ENCODE data around the gene TTC33. TPM values are rescaled to one million over a fixed set of nuclear protein-coding genes. Genes with fewer than 3 reads are reported as not detected.

The TTC33 gene
- total RNA-seq, 4 donors from 2014 or later = 6.4 to 67.3 (median 17.4) TPM

DNA sequence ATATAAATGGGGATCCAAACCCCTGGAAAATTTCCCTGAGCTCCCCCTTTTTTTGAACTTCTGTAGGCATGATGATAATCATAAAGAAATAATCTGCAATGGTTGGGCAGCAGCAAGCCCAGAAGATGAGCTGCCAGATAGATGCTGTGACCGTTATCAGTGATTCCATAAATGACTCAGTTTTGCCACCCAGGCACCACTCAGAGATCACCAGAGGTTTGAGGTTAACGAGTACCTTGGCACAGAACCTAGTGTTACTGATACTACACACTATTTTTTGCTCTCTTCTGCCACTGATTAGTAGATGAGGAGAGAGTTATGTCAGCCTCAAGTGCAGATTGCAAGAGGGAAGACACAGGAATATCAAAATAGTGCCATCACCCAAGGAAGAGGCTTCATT is 275.4 kb downstream of the TTC33 start:
- Histone ChIP-seq H3K4me1 (no peaks in the 10 kb centered on the region), H3K27ac (no peak overlapping the region), H3K27me3 (no peaks in the 10 kb centered on the region), H3K4me3 (no peak overlapping the region), H3K9me3 (no peaks in the 10 kb centered on the region), H3K36me3 (no peaks in the 10 kb centered on the region)
- TF ChIP-seq POLR2AphosphoS5 (IDR thresholded peaks at IDR 0.05) (no peak), POLR2A (IDR thresholded peaks at IDR 0.05) (no peak), EP300 (IDR thresholded peaks at IDR 0.05; ENCODE audit: low read depth) (no peak)
- TF ChIP-seq, protein P1, sequence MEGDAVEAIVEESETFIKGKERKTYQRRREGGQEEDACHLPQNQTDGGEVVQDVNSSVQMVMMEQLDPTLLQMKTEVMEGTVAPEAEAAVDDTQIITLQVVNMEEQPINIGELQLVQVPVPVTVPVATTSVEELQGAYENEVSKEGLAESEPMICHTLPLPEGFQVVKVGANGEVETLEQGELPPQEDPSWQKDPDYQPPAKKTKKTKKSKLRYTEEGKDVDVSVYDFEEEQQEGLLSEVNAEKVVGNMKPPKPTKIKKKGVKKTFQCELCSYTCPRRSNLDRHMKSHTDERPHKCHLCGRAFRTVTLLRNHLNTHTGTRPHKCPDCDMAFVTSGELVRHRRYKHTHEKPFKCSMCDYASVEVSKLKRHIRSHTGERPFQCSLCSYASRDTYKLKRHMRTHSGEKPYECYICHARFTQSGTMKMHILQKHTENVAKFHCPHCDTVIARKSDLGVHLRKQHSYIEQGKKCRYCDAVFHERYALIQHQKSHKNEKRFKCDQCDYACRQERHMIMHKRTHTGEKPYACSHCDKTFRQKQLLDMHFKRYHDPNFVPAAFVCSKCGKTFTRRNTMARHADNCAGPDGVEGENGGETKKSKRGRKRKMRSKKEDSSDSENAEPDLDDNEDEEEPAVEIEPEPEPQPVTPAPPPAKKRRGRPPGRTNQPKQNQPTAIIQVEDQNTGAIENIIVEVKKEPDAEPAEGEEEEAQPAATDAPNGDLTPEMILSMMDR (IDR thresholded peaks at IDR 0.05) = no peak
- in situ Hi-C loops (cut with MboI; ENCODE audit: low pct_ligation_motif_present in 1 of 4, low pct_unique_long_range_greater_than_20kb in 1 of 4, low sequenced_read_pairs in 3 of 4) = no loop called here
- intact Hi-C loops (cut with DNase I; ENCODE audit: low total_unique reads) = no loop called here
- DNase-seq = no peak
- 73 to 86% methylated on average over 1 to 2 of the region's 2 CpGs for WGBS, 2 donors (ENCODE audit: low coverage in 1 of 2)

DNA sequence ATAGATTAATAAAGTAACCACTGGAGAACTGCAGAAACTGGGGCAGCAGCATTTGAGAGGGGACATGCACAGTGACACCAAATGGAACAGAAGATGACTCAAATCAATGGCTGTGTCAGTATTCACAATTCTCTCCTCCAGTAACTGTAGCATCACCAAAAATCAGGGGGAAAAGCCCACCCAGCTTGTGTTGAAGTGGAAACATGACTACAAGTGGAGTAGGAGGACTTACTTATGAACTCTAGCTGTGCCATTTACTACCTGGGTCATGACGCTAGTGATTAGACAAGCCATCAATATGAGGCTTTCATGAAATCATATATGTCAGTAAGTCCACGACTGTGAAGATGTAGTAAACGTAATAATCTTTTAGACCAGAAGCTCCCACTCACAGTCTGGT is 275.8 kb downstream of the TTC33 start:
- Histone ChIP-seq H3K27me3 (no peaks in the 10 kb centered on the region), H3K36me3 (no peaks in the 10 kb centered on the region), H3K4me3 (no peak overlapping the region), H3K27ac (no peak overlapping the region), H3K4me1 (no peaks in the 10 kb centered on the region), H3K9me3 (no peaks in the 10 kb centered on the region)
- in situ Hi-C loops (cut with MboI; ENCODE audit: low pct_ligation_motif_present in 1 of 4, low pct_unique_long_range_greater_than_20kb in 1 of 4, low sequenced_read_pairs in 3 of 4) = no loop called here
- WGBS, 2 donors (ENCODE audit: low coverage in 1 of 2) = 45 to 52% methylated on average over 3 of the region's 3 CpGs
- TF ChIP-seq POLR2AphosphoS5 (IDR thresholded peaks at IDR 0.05) (no peak), EP300 (IDR thresholded peaks at IDR 0.05; ENCODE audit: low read depth) (no peak), POLR2A (IDR thresholded peaks at IDR 0.05) (no peak)
- TF ChIP-seq, protein P1 (IDR thresholded peaks at IDR 0.05) = no peak
- no peak for DNase-seq
- intact Hi-C loops (cut with DNase I; ENCODE audit: low total_unique reads) = no loop called here

DNA sequence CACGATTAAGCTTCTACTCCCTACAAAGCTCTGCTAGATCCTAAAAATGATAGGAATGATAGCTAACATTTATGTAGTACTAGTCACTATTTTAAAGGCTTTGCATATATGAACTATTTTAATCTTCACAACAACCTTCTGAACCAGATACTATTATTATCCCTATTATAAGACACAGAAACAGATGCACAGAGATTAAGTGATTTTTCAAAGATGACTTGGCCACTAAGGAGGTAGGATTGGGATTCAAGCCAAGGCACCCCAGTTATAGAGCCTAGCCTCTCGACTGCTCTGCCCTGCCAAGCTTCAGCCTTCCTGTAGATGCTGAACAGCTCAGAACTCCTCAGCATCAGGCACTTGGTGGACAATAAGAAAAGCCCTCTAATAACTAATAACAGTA is 277.0 kb downstream of the TTC33 start:
- in situ Hi-C loops (cut with MboI; ENCODE audit: low pct_ligation_motif_present in 1 of 4, low pct_unique_long_range_greater_than_20kb in 1 of 4, low sequenced_read_pairs in 3 of 4) = no loop called here
- no peaks in the 10 kb centered on the region for H3K4me1 ChIP-seq
- H3K27ac ChIP-seq = peak overlapping the region in 1 of 4 donors; percentile 24
- no peaks in the 10 kb centered on the region for H3K36me3 ChIP-seq
- H3K9me3 ChIP-seq = no peaks in the 10 kb centered on the region
- H3K27me3 ChIP-seq = no peaks in the 10 kb centered on the region
- WGBS, 2 donors (ENCODE audit: low coverage in 1 of 2) = 50 to 75% methylated on average over 1 to 2 of the region's 2 CpGs
- no peak overlapping the region for H3K4me3 ChIP-seq
- DNase-seq = no peak
- intact Hi-C loops (cut with DNase I; ENCODE audit: low total_unique reads) = no loop called here
- TF ChIP-seq POLR2A (IDR thresholded peaks at IDR 0.05) = no peak
- TF ChIP-seq EP300 (IDR thresholded peaks at IDR 0.05; ENCODE audit: low read depth) = no peak
- no peak for TF ChIP-seq POLR2AphosphoS5 (IDR thresholded peaks at IDR 0.05)
- TF ChIP-seq, protein P1 (IDR thresholded peaks at IDR 0.05) = no peak

DNA sequence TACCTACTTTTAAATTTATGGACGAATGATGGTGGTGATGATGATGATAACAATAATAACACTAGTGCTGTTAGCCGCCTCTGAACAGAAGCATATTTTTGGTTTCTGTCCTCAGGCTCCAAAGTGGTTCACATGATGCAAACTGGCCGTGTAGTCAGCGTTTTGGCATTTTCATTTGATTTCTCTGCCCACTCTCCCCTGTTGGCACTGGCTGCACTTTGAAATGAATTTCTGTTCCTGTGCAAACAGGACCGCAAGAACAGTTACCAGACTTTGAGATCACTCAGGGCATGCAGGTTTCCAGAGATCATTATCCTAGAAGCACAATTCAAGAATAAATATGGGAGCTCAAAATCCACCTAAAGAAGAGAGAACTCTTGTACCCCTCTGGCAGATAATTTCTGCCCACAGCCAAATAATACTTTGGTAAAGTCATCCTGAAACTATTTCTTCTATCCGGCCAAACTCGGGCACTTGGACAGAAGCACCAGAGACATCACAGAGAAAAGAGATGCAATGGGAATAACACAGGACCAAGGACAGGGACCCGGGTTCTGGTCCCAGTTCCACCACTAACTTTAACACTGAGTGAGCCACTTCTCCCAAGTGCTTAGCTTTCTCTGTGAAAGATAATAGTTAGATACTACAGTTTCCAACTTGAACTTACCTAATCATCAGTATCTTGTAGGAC is 277.8 kb downstream of the TTC33 start:
- no peaks in the 10 kb centered on the region for H3K27me3 ChIP-seq
- no peaks in the 10 kb centered on the region for H3K9me3 ChIP-seq
- intact Hi-C loops (cut with DNase I; ENCODE audit: low total_unique reads) (no loop called here), in situ Hi-C loops (cut with MboI; ENCODE audit: low pct_ligation_motif_present in 1 of 4, low pct_unique_long_range_greater_than_20kb in 1 of 4, low sequenced_read_pairs in 3 of 4) (no loop called here)
- H3K4me1 ChIP-seq = no peaks in the 10 kb centered on the region
- H3K27ac ChIP-seq = peak overlapping the region in 1 of 4 donors; percentile 25
- 70 to 74% methylated on average over 4 to 8 of the region's 8 CpGs for WGBS, 2 donors (ENCODE audit: low coverage in 1 of 2)
- H3K36me3 ChIP-seq = no peaks in the 10 kb centered on the region
- TF ChIP-seq POLR2A (IDR thresholded peaks at IDR 0.05) (no peak), EP300 (IDR thresholded peaks at IDR 0.05; ENCODE audit: low read depth) (no peak), POLR2AphosphoS5 (IDR thresholded peaks at IDR 0.05) (no peak)
- TF ChIP-seq, protein P1 (IDR thresholded peaks at IDR 0.05) = no peak
- DNase-seq = no peak
- H3K4me3 ChIP-seq = no peak overlapping the region
